CD4-positive, alpha-beta T cell treated with Interleukin-17A for 1 hour (primary cell): ENCODE data around the gene AP3M1.
"Not testable (repeated sequence)": the region's sequence is repeated elsewhere in the genome, so short reads cannot be mapped to it uniquely, and the experiment has no call there.

ENCODE experiments used
- DNase-seq: peaks from one replicate; pipeline ENCODE4 v3.0.0-alpha.2; 2020

AP3M1 gene, protein sequence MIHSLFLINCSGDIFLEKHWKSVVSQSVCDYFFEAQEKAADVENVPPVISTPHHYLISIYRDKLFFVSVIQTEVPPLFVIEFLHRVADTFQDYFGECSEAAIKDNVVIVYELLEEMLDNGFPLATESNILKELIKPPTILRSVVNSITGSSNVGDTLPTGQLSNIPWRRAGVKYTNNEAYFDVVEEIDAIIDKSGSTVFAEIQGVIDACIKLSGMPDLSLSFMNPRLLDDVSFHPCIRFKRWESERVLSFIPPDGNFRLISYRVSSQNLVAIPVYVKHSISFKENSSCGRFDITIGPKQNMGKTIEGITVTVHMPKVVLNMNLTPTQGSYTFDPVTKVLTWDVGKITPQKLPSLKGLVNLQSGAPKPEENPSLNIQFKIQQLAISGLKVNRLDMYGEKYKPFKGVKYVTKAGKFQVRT

GRCh38 chr10:74150204-74150989, at the start of gene AP3M1:
Gene AP3M1 (minus strand): TSS chr10:74150828. CDS start chr10:74138379, 12,449 bp downstream.
- DNase-seq, result no peak

DNA sequence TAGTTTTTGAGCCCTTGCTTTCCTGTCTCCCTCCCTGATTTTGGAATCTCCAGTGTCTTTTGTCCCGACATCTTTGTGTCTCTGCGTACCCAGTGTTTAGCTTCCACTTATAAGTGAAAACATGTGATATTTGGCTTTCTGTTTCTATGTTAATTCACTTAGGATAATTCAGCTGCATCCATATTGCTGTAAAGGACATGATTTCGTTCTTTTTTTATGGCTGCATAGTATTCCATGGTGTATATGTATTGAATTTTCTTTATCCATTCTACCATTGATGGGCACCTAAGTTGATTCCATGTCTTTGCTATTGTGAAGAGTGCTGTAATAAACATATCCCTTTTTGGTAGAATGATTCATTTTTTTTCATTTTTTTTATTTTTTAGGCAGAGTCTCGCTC, 48.7 kb upstream of the AP3M1 start:
- DNase-seq, result no peak

DNA sequence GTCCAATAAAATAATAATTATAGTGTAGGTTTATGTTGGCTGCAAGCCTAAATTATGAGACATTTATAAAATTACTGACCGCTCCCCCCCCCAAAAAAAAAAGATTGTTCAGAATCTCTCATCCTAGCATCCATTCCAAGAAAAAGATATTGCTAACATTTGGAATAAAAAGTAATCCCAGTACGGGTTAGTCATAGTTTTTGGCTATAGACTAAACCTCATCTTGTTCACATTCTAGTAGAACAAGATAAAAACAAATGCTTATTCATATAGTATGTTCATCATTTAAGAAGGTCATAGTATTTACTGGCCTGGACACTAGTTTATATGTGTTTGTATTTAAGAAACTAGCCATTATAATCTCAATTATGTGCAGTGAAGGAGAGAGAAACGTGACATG, 44.4 kb upstream of the AP3M1 start:
- no peak for DNase-seq

DNA sequence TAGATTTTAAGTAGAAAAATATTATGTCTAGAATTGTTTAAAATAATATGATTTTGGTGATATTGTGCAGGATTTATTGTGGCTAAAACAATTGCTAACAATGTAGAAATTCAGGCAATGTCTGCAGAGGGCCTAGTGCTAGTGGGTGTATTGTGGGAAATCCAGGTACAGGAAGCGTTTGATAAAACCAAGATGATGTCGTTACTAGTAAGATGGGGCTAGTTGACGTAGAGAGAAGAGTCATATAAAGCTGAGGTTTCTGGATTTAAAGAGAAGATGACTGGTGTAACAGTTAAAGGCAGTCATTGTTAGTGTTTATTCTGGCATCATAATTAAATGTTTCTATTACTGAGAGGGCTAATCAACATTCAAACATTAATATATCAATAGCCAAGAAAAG, 43.9 kb upstream of the AP3M1 start:
- DNase-seq, result peak; percentile 42

GRCh38 chr10:74190494-74190893, 39.9 kb upstream of the AP3M1 start:
- DNase-seq, result no peak

DNA sequence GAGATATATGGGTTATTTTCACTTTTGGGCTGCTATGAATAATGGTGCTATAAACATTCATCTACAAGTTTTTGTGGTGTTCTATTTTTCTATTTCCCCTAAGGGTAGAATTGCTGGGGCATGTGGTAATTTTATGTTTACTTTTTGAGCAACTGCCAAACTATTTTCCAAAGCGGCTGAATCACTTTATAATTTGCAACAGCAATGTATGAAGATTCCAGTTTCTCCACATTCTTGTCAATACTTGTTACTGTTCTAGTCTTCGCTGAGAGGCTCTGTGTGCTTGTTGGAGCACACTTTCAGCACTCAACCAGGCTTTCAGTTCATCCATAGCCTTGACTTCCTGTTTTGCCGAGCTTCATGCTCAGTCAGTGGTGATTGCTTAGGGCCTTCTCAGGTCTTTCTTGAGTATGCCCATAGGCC, 39.4 kb upstream of the AP3M1 start:
- DNase-seq, result peak; percentile 42

- DNase-seq, result not testable (repeated sequence)
These were observed 38.0 kb upstream of the AP3M1 start for GRCh38 chr10:74188617-74189016.

DNA sequence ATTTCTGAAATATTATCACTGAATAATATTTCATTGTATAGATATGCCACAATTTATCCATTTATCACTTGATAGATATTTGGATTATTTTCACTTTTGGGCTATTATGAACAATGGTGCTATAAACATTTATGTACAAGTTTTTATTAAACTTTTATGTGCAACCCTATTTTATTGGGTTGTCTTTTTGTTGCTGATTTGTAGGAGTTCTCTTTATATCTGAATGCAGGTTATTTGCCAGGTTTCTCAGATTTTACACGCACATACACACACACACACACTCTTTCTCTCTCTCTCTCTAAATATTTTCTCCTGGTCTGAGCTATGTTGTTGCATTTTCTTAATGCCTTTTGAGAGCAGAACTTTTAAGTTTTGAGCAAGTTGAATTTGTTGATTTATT, 36.6 kb upstream of the AP3M1 start:
- DNase-seq, result no peak

GRCh38 chr10:74186678-74187077, 36.0 kb upstream of the AP3M1 start:
- no peak for DNase-seq

GRCh38 chr10:74179111-74179710, 28.6 kb upstream of the AP3M1 start:
- DNase-seq, result no peak

DNA sequence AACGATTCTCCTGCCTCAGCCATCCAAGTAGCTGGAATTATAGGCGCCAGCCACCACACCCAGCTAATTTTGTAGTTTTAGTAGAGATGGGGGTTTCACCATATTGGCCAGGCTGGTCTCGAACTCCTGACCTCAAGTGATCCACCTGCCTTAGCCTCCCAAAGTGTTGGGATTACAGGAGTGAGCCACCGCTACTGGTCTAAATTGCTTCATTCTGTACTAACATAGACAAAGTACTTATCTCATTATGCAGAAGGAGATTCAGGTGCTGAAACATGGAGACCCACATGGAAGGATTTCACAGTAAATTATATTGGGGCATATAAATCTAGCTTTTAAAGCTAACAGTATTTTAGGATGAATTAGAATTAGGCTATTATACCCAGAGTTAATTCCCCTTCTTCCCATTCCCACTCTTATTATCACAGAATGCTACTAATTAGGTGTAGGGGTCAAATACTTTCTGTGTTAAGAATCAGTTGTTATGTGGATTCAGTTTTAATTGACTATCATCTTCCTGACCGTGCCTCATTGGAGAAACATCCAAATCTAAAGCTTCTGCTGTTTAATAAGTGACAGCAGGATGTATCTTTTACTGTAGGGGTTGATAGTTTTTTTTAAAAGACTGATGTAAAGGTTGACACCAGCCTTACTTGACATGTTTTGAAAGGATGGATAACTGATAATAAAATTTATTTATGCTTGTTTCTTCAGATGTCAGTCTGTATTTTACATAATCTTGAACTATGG, 27.6 kb upstream of the AP3M1 start:
- DNase-seq, result no peak

DNA sequence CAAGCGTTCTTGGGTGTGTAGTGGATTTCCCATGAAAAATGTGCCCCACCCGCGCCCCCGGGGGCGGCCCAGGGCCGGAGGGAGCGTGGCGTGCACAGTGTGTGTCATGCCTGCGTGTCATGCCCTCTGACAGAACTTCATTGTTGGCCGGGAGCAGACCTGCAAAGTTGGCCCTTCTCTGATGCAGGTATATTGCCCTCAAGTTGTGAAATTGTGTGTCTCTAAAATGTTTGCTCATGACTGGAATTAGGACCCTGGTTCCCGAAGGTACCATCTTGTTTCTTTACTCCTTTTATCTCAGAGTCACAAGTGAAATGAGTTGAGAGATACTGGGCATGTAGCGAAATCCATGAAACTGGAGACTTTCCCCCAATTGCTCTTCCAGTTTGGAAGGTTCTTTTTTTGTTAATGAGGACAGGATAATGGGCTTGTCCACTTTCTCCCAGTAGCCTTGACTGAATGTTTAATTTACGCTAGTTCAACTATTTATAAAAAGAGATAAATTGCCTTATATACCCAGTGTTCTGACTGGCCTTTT, 26.6 kb upstream of the AP3M1 start:
- DNase-seq, result peak; percentile 38

DNA sequence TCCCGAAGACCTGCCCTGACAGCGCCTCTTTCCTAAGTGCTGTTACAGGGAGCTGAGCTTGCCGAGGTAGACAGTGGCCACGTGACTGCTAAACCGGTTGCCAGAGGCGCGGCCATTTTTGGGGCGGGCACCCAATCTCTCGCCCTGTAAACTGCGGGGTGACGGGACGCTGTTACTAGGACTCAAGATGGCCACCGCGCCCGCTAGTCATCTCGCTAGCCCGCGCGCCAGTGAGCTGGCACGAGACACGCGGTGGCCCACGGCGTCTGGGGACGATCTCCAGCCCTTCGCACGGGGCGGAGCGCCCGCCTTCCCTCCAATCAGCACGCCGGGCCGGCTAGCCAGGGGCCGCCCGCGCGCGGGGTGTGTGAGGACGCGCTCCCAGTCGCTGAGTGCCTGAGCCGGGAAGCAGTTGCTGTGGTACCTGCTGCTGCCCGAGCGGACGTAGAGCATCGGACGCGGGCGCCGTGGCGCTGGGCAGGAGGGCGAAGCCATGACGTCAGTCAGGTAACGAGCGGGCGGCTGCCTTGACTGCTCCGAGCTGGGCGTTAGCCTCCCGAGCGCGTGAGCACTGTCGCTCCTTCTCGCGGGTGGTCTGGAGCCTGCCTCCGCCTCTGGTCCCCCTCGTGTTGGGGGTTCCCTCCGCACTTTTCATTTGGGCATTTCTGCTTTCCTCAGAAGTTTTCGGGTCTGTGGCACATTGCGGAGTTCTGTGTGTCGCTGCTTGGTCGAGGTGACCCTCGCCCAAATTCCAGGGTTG, 25.9 kb upstream of the AP3M1 start:
- peak; percentile 96 for DNase-seq

DNA sequence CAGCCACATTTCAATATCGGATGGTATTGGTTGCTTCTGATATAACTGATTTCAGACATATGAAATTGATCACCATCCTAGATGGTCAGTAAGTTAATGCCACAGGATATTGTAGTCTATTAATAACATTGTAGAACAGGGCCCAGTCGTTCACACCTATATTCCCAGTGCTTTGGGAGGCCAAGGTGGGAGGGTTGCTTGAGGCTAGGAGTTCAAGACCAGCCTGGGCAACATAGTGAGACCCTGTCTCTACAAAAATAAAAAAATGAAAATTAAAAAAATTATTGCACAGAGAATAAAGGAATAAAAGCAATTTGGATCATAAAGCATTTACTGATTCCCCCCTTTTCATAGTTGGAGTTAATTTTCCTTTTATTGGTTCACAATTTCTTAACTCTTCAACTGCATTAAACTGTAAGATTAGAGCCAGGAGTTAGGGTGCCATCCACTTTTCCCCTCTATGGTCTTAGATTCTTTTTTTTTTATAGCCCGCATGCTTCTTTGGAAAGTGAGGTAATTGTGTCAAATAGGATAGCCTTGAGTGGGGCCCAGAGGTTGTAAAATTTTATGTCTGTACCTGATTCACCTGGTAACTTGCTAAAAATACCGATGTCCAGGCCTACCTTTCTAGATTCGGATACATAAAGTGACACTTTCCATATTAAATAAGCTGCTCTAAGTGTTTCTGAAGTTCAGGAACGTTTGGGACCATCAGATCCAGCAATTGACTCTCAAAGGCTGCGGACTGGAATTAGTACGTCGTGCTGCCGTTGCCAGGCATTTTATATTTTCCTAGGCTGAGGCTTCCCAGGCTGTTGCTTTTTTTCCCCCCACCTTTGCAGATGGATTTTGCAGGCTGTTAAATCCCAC, 25.1 kb upstream of the AP3M1 start:
- DNase-seq, result no peak

- no peak for DNase-seq
These were observed 23.9 kb upstream of the AP3M1 start for GRCh38 chr10:74174521-74174920.

GRCh38 chr10:74171625-74172024, 21.0 kb upstream of the AP3M1 start:
- DNase-seq, result no peak

GRCh38 chr10:74167443-74167842, 16.8 kb upstream of the AP3M1 start:
- DNase-seq, result no peak

DNA sequence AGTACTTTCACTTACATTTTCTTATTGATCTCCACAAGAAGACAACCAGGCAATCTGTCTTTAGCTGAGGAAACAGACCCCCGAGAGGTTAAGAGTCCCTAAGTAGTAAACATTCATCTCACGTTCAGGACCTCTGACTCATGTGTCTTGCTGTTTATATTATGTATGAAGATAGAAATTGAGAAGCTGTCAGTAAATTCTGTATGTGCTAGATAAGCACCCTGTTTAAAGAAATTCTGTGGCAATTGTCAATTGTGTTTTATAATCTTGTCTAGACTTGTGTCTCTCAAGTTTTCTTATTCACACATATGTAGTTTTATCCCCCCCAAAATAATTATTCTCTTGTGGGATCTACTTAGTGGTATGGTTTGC, 14.9 kb upstream of the AP3M1 start:
- no peak for DNase-seq

DNA sequence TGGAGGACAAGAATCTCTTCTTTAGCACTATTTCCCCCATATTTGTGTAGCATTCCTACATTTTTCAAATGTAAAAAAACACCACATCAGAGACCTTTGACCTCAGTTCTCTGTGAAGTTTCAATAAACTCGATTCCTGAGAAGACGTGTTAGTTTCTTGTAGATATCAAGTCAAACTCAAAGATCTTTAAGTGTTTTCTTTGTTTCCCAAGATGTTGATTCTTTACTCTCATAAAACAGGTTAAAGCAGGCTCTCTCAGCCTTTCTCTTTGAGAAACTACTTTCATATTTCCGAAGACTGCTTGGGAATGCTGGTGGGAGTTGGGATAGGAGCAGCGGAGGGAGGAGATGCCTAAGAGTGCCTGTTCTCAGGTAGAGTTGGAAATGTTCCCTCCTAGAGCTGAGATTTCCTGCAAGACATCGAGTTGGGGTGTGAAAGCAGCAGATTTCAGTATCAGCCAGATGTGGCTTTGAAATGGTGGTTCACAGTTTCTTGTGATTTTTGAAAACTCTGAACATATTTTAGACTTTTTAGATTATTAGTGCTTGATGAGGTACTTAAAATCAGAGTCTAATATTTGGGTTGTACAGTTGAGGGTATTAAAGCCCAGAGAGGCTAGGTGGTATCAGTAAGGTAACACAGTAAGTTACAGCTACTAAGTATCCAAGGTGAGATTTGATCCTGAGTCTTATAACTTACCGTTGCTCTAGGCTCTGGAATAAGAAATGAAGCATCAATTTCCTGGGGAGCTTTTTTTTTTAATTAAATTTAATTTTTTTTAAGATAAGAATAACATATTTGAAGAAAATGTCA, 14.3 kb upstream of the AP3M1 start:
- DNase-seq, result no peak
